DND-41 (cell line): ENCODE results near the gene A2M.

Source experiments
- ATAC-seq: fragments of 200-7000 bp; cut with Tn5 transposase; 3 replicates; pipeline ENCODE4 v1.9.1; 2021; ENCODE audit warnings: low read depth; ENCODE audit not compliant: insufficient read depth
- DNase-seq: peaks from one replicate; pipeline ENCODE4 v3.0.0-alpha.2; 2020
- H2AFZ ChIP-seq: 2 replicates; pipeline ENCODE4 v1.6.0; 2012; ENCODE audit warnings: low read depth, low read length
- H3K27ac ChIP-seq: 2 replicates; pipeline ENCODE4 v1.5.1; 2012; ENCODE audit warnings: low read length, inconsistent platforms
- H3K27me3 ChIP-seq: fragments of 200-600 bp; sonication (generic); 2 replicates; pipeline ENCODE4 v1.6.0; 2012; ENCODE audit warnings: low read length, mild to moderate bottlenecking, inconsistent platforms; ENCODE audit not compliant: insufficient read depth, poor library complexity
- H3K36me3 ChIP-seq: 2 replicates; pipeline ENCODE4 v1.5.1; 2012; ENCODE audit warnings: low read length, inconsistent platforms; ENCODE audit not compliant: insufficient read depth
- H3K4me1 ChIP-seq: 2 replicates; pipeline ENCODE4 v1.5.1; 2012; ENCODE audit warnings: mild to moderate bottlenecking, low read length; ENCODE audit not compliant: insufficient read depth
- H3K4me2 ChIP-seq: 2 replicates; pipeline ENCODE4 v1.6.0; 2012; ENCODE audit warnings: mild to moderate bottlenecking, moderate library complexity, low read length, inconsistent platforms; ENCODE audit not compliant: insufficient read depth
- H3K4me3 ChIP-seq, 2 experiments: fragments of 200-600 bp in 1 of 2; shearing (Covaris generic) in 1 of 2; 2 replicates each; pipeline ENCODE4 v1.5.1; 2012 to 2016; ENCODE audit warnings: inconsistent platforms in 2 of 2, low read length in 2 of 2, mild to moderate bottlenecking in 2 of 2, low read depth in 1 of 2, moderate library complexity in 1 of 2
- H3K79me2 ChIP-seq: 2 replicates; pipeline ENCODE4 v1.6.0; 2012; ENCODE audit warnings: low read length, inconsistent platforms; ENCODE audit not compliant: insufficient read depth
- H3K9ac ChIP-seq: 2 replicates; pipeline ENCODE4 v1.6.0; 2012; ENCODE audit warnings: low read depth, mild to moderate bottlenecking, inconsistent platforms, low read length, moderate library complexity
- H3K9me3 ChIP-seq: 2 replicates; pipeline ENCODE4 v1.5.1; 2012; ENCODE audit warnings: low read length, moderate library complexity, mild to moderate bottlenecking, inconsistent platforms; ENCODE audit not compliant: insufficient read depth, severe bottlenecking
- H4K20me1 ChIP-seq: 2 replicates; pipeline ENCODE4 v1.6.0; 2012; ENCODE audit warnings: low read length; ENCODE audit not compliant: insufficient read depth
- EZH2 ChIP-seq: IDR thresholded peaks from 3 replicates; pipeline ENCODE4 v1.6.1; 2012; ENCODE audit warnings: borderline replicate concordance, low read depth, mild to moderate bottlenecking, moderate library complexity, low read length, inconsistent platforms; ENCODE audit not compliant: severe bottlenecking
- TF ChIP-seq, protein P1 (sequence below): IDR thresholded peaks from 2 replicates; pipeline ENCODE4 v1.5.1; 2012; ENCODE audit warnings: borderline replicate concordance, low read length, moderate library complexity, mild to moderate bottlenecking; ENCODE audit not compliant: poor library complexity, severe bottlenecking; ENCODE audit errors: extremely low read depth

The A2M gene

DNA sequence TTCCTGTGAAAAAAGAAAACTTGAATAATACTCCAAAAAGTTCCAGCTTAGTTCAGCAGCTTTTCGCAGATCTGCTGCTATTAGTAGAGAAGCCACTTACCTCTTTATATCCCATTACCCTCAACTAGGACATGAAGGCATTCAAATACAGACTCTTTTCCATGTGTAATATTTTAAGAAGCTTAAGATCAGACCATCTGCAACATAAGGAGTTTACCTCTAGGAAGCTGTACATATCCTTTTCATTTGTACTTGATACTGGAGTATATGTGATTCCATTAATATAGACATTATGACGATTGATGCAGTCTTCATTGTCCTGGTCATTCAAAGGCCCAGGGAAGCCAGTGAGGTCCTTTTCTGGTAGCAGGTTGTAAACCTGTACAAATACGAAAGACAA is 20.4 kb downstream of the A2M start:
- no peaks in the 10 kb centered on the region for H4K20me1 ChIP-seq
- H3K27me3 ChIP-seq: peaks cover 7% of the 10 kb centered on the region
- no peak overlapping the region for H2AFZ ChIP-seq
- H3K4me1 ChIP-seq: no peaks in the 10 kb centered on the region
- H3K9ac ChIP-seq: no peak overlapping the region
- no peak for DNase-seq
- H3K79me2 ChIP-seq: no peaks in the 10 kb centered on the region
- no peaks in the 10 kb centered on the region for H3K36me3 ChIP-seq
- H3K4me2 ChIP-seq: no peak overlapping the region
- H3K9me3 ChIP-seq: no peaks in the 10 kb centered on the region
- no peak overlapping the region for H3K4me3 ChIP-seq
- no peak overlapping the region for H3K27ac ChIP-seq
- ATAC-seq: no peak
- no peak for TF ChIP-seq EZH2
- TF ChIP-seq, protein P1, sequence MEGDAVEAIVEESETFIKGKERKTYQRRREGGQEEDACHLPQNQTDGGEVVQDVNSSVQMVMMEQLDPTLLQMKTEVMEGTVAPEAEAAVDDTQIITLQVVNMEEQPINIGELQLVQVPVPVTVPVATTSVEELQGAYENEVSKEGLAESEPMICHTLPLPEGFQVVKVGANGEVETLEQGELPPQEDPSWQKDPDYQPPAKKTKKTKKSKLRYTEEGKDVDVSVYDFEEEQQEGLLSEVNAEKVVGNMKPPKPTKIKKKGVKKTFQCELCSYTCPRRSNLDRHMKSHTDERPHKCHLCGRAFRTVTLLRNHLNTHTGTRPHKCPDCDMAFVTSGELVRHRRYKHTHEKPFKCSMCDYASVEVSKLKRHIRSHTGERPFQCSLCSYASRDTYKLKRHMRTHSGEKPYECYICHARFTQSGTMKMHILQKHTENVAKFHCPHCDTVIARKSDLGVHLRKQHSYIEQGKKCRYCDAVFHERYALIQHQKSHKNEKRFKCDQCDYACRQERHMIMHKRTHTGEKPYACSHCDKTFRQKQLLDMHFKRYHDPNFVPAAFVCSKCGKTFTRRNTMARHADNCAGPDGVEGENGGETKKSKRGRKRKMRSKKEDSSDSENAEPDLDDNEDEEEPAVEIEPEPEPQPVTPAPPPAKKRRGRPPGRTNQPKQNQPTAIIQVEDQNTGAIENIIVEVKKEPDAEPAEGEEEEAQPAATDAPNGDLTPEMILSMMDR: no peak

DNA sequence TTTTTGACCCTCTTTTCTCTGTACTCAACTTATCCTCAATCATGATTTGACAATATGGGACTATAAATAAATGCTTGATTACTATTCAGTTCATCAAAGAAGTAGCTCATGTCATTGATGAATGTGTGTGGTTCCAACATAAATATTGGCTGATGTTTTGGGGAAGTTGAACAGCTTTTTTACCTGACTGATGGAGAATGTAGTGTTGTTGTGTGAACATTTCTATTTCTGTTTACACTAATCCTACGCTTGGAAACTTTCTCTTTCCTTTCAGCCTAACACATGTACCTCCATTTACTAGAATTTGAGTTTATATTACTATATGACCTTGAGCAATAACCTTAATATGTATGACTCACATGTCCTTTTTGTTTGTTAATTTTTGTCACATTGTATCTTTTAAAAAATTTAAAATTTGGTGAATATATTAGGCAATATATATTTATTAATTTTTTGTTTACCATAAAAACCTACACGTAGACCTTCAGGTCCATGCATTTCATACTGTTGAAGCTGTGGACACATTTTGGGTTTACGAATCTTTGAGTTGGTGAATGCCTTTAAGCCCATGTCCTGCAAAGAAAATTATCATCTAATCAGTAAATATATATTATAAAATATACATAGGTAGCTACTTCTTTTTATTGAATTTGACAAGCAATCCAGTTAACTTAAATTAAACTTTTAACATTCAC is 21.1 kb downstream of the A2M start:
- no peaks in the 10 kb centered on the region for H4K20me1 ChIP-seq
- no peak overlapping the region for H3K4me3 ChIP-seq
- no peak overlapping the region for H3K27ac ChIP-seq
- no peak overlapping the region for H3K4me2 ChIP-seq
- TF ChIP-seq EZH2: no peak
- TF ChIP-seq, protein P1: no peak
- H2AFZ ChIP-seq: no peak overlapping the region
- H3K27me3 ChIP-seq: peaks cover 6% of the 10 kb centered on the region
- H3K9me3 ChIP-seq: no peaks in the 10 kb centered on the region
- H3K9ac ChIP-seq: no peak overlapping the region
- H3K36me3 ChIP-seq: no peaks in the 10 kb centered on the region
- H3K4me1 ChIP-seq: no peaks in the 10 kb centered on the region
- DNase-seq (no peak), ATAC-seq (no peak)
- H3K79me2 ChIP-seq: no peaks in the 10 kb centered on the region

DNA sequence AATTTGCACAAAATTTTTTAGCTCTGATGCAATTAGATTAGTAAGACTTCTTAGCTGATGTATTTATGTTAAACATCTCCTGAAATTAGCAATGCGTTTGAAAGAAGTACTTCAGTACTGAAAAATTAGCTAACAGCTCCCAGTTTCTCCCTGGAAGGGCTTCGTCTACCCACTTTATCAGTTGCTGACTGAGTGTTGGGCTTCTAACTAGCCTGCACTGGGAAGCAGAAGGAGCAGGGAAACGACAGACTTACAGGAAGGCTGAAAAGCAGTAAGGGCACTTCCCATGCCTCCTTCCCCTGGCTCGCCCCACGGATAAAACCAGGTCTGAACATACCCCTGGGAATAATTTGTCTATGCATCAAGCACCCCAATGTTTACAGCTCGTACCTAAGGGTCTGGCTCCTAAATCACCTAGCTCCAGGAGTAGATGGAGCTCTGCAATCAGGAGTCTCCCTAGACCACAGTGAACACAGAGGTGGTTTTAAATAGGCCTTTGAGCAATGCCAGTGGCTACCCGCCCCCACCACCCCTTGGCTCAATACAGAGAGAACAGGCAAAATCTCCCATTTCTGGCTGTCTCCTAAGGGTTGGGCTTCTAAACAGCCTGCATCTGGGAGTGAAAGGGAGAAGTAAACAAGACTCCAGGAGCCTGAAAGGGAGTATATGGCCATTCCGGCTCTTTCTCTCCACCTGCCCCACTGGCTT is 23.7 kb downstream of the A2M start:
- no peak overlapping the region for H3K27ac ChIP-seq
- DNase-seq (no peak), ATAC-seq (no peak)
- no peak overlapping the region for H3K9ac ChIP-seq
- H3K4me2 ChIP-seq: no peak overlapping the region
- no peaks in the 10 kb centered on the region for H3K4me1 ChIP-seq
- H3K79me2 ChIP-seq: no peaks in the 10 kb centered on the region
- H3K9me3 ChIP-seq: no peaks in the 10 kb centered on the region
- no peak overlapping the region for H3K4me3 ChIP-seq
- H3K36me3 ChIP-seq: no peaks in the 10 kb centered on the region
- TF ChIP-seq EZH2: no peak
- TF ChIP-seq, protein P1: no peak
- no peak overlapping the region for H2AFZ ChIP-seq
- H3K27me3 ChIP-seq: peaks cover 10% of the 10 kb centered on the region
- H4K20me1 ChIP-seq: no peaks in the 10 kb centered on the region
